ENCODE results near the gene OLFM2. TPM values are rescaled to one million over a fixed set of nuclear protein-coding genes. Genes with fewer than 3 reads are reported as not detected.

Gene OLFM2
- total RNA-seq, 1 donor from 2014 or later: not detected

- TF ChIP-seq CTCF (IDR thresholded peaks at IDR 0.05): no peak
Observed at GRCh38 chr19:9969688-9969975, 33.3 kb upstream of the OLFM2 start.

GRCh38 chr19:9968820-9969687 is 32.7 kb upstream of the OLFM2 start:
- Mint-ChIP-seq H3K4me3 (no peak overlapping the region), H3K36me3 (ENCODE audit: low read depth) (no peaks in the 10 kb centered on the region), H3K27me3 (peaks cover 30% of the 10 kb centered on the region), H3K9me3 (no peaks in the 10 kb centered on the region), H3K27ac (no peak overlapping the region), H3K4me1 (no peaks in the 10 kb centered on the region)
- no peak for DNase-seq
- CTCF ChIA-PET: no interaction called here
- TF ChIP-seq CTCF (IDR thresholded peaks at IDR 0.05): no peak
- POLR2A ChIA-PET: no interaction called here
- no peak for ATAC-seq (ENCODE audit: low read depth)
- intact Hi-C loops (cut with micrococcal nuclease): no loop called here

More at GRCh38 chr19:9969688-9969975, 33.3 kb upstream of the OLFM2 start:
- no peak overlapping the region for H3K4me3 Mint-ChIP-seq
- POLR2A ChIA-PET: no interaction called here
- H3K27ac Mint-ChIP-seq: no peak overlapping the region
- H3K4me1 Mint-ChIP-seq: no peaks in the 10 kb centered on the region
- CTCF ChIA-PET: no interaction called here
- no peaks in the 10 kb centered on the region for H3K36me3 Mint-ChIP-seq (ENCODE audit: low read depth)
- peaks cover 30% of the 10 kb centered on the region for H3K27me3 Mint-ChIP-seq
- ATAC-seq (ENCODE audit: low read depth) (no peak), DNase-seq (no peak)
- intact Hi-C loops (cut with micrococcal nuclease): no loop called here
- no peaks in the 10 kb centered on the region for H3K9me3 Mint-ChIP-seq

GRCh38 chr19:9967326-9967725 is 31.0 kb upstream of the OLFM2 start:
- TF ChIP-seq CTCF (IDR thresholded peaks at IDR 0.05): no peak
- no peak overlapping the region for H3K27ac Mint-ChIP-seq

GRCh38 chr19:9966448-9966847 is 30.1 kb upstream of the OLFM2 start:
- Mint-ChIP-seq H3K9me3 (no peaks in the 10 kb centered on the region), H3K4me1 (no peaks in the 10 kb centered on the region), H3K36me3 (ENCODE audit: low read depth) (no peaks in the 10 kb centered on the region), H3K4me3 (no peak overlapping the region), H3K27ac (no peak overlapping the region), H3K27me3 (peaks cover 39% of the 10 kb centered on the region)
- POLR2A ChIA-PET: no interaction called here
- ATAC-seq (ENCODE audit: low read depth) (no peak), DNase-seq (no peak)
- intact Hi-C loops (cut with micrococcal nuclease): no loop called here
- TF ChIP-seq CTCF (IDR thresholded peaks at IDR 0.05): no peak
- CTCF ChIA-PET: no interaction called here

More at GRCh38 chr19:9967326-9967725, 31.0 kb upstream of the OLFM2 start:
- DNase-seq (no peak), ATAC-seq (ENCODE audit: low read depth) (no peak)
- ChIA-PET CTCF (no interaction called here), POLR2A (no interaction called here)
- Mint-ChIP-seq H3K27me3 (peaks cover 38% of the 10 kb centered on the region), H3K4me1 (no peaks in the 10 kb centered on the region), H3K36me3 (ENCODE audit: low read depth) (no peaks in the 10 kb centered on the region), H3K4me3 (no peak overlapping the region), H3K9me3 (no peaks in the 10 kb centered on the region)
- intact Hi-C loops (cut with micrococcal nuclease): no loop called here

GRCh38 chr19:9966024-9966423 is 29.7 kb upstream of the OLFM2 start:
- no peak for DNase-seq
- ATAC-seq (ENCODE audit: low read depth): no peak
- ChIA-PET CTCF (no interaction called here), POLR2A (no interaction called here)
- no peaks in the 10 kb centered on the region for H3K36me3 Mint-ChIP-seq (ENCODE audit: low read depth)
- no peak for TF ChIP-seq CTCF (IDR thresholded peaks at IDR 0.05)
- no peak overlapping the region for H3K4me3 Mint-ChIP-seq
- intact Hi-C loops (cut with micrococcal nuclease): no loop called here
- H3K9me3 Mint-ChIP-seq: no peaks in the 10 kb centered on the region
- no peaks in the 10 kb centered on the region for H3K4me1 Mint-ChIP-seq
- H3K27ac Mint-ChIP-seq: no peak overlapping the region
- peaks cover 42% of the 10 kb centered on the region for H3K27me3 Mint-ChIP-seq

Data from activated B cell treated with CpG ODN at 0.5 μM for 24 hours (primary cell).